AG08396 (cell line): ENCODE data around the gene NADK.

ENCODE experiments used
- DNase-seq: peaks from one replicate; pipeline ENCODE4 v3.0.0; 2012; ENCODE audit warnings: low spot score, mixed read lengths

Gene NADK

GRCh38 chr1:1786836-1787605, 8.8 kb upstream of the NADK start:
- DNase-seq: no peak

GRCh38 chr1:1785666-1786065, 7.4 kb upstream of the NADK start:
- DNase-seq: no peak

GRCh38 chr1:1784933-1785332, 6.7 kb upstream of the NADK start:
- no peak for DNase-seq

- DNase-seq: no peak
Observed at GRCh38 chr1:1783320-1783719, 5.0 kb upstream of the NADK start.

GRCh38 chr1:1782399-1783221, 4.3 kb upstream of the NADK start:
- peak; percentile 63 for DNase-seq

GRCh38 chr1:1781526-1781903, 3.2 kb upstream of the NADK start:
- no peak for DNase-seq

- no peak for DNase-seq
Observed at GRCh38 chr1:1780598-1781525, 2.6 kb upstream of the NADK start.

GRCh38 chr1:1779691-1780597, 1.7 kb upstream of the NADK start:
- no peak for DNase-seq

GRCh38 chr1:1779320-1779675, 1.0 kb upstream of the NADK start:
- no peak for DNase-seq

GRCh38 chr1:1778663-1779319, 521 bp upstream of the NADK start:
- peak; percentile 58 for DNase-seq

GRCh38 chr1:1777583-1777899, 729 bp downstream of the NADK start:
- peak; percentile 67 for DNase-seq

GRCh38 chr1:1776672-1777582, 1.3 kb downstream of the NADK start:
- DNase-seq: no peak

- DNase-seq: no peak
Observed at GRCh38 chr1:1775327-1776226, 2.7 kb downstream of the NADK start.

- no peak for DNase-seq
Observed at GRCh38 chr1:1773874-1774273, 4.4 kb downstream of the NADK start.

- DNase-seq: no peak
Observed at GRCh38 chr1:1771096-1771495, 7.2 kb downstream of the NADK start.

- no peak for DNase-seq
Observed at GRCh38 chr1:1770102-1770501, 8.2 kb downstream of the NADK start.

- no peak for DNase-seq
Observed at GRCh38 chr1:1768249-1768992, 9.8 kb downstream of the NADK start.

- DNase-seq: no peak
Observed at GRCh38 chr1:1764876-1765470, 13.3 kb downstream of the NADK start.
